ENCODE measurements around the gene PWWP2A.
"Not testable (repeated sequence)": the region's sequence is repeated elsewhere in the genome, so short reads cannot be mapped to it uniquely, and the experiment has no call there.

Gene PWWP2A

GRCh38 chr5:160119142-160119904, at the start of gene PWWP2A:
PWWP2A (minus strand) TSS chr5:160119450; CDS start chr5:160119388, 62 bp downstream.
- DNase-seq (ENCODE audit: low read depth): peak; percentile 100

DNA sequence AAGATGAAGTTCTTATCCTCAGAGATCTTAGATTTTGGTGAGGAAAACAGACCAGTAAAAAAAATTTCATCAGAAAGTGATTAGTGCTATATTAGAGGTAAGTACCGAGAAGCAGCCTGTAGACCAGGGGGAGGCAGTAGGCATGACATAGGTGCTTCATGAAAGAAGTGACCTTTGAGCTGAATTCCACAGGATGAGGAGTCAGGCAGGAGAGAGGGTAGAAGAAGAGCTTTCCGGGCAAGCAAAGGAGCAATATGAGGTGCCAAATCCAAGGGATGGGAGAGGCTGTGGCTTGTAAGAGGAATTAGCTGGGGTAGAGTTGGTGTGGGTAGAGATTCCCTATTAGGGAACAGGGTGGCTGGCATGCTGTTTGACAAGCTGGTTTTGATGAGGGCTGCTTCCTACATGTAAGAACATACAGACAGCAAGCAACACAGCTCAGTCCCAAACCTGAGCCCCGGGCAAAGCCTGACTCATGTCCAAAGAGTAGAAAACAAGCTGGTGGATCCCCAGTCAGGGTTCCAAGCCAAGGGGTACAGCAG, 48.4 kb upstream of the PWWP2A start:
- no peak for DNase-seq (ENCODE audit: low read depth)

DNA sequence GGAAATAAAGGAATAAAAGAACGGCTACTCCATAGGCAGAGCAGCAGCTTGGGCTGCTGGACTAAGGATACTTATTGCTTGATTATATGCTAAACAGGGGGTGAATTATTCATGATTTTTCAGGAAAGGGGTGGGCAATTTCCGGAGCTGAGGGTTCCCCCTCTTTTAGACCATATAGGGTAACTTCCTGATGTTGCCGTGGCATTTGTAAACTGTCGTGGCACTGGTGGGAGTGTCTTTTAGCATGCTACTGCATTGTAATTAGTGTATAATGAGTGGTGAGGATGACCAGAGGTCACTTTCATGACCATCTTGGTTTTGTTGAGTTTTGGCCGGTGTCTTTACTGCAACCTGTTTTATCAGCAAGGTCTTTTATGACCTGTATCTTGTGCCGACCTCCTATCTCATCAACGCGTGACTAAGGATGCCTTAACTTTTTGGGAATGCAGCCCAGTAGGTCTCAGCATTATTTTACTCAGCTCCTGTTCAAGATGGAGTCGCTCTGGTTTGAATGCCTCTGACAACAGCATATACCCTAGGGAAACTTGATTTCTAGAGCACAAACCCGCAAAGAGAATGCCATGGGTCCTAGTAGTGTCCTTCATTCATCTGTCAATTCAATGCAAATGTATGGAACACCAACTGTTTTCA, 47.8 kb upstream of the PWWP2A start:
- DNase-seq (ENCODE audit: low read depth): no peak

DNA sequence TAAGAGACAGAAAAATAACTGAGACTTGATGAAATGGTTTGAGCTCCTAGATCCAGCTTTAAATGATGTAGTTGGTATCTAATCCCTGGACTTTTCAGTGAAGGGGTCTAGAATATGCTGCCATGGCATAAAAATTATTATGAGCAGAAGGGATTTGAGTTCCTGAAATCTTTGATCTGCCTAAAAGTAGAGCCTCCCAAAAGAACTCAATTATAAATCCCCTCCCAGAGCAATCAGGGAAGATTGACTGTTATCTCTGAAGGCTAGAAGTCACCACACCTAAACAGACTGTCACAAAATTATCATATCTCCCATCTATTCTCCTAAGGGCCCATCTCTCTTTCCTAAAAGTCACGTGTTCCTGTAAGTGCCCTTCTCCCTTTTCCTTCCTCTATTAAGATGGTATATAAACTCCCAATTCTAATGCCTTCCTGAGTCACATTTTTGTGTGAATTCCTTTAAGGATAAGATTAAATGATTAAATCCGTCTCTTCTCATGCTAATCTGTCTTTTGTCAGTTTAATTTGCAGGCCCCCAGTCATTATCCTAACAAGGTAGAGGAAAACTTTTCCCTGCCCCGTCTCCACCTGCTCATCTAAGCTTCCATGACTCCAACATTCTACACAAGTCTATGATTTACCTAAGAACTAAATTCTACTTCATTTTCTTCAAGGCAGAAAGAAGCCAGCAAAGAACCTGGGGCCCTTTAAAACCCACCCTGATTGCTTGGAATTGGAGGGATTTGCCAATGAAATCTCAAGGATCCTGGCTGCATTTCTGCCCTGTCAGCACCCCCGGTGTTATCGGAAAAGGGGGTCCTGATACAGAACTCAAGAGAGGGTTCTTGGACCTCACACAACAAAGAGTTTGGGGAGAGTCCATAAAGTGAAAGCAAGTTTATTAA, 47.1 kb upstream of the PWWP2A start:
- DNase-seq (ENCODE audit: low read depth): no peak

DNA sequence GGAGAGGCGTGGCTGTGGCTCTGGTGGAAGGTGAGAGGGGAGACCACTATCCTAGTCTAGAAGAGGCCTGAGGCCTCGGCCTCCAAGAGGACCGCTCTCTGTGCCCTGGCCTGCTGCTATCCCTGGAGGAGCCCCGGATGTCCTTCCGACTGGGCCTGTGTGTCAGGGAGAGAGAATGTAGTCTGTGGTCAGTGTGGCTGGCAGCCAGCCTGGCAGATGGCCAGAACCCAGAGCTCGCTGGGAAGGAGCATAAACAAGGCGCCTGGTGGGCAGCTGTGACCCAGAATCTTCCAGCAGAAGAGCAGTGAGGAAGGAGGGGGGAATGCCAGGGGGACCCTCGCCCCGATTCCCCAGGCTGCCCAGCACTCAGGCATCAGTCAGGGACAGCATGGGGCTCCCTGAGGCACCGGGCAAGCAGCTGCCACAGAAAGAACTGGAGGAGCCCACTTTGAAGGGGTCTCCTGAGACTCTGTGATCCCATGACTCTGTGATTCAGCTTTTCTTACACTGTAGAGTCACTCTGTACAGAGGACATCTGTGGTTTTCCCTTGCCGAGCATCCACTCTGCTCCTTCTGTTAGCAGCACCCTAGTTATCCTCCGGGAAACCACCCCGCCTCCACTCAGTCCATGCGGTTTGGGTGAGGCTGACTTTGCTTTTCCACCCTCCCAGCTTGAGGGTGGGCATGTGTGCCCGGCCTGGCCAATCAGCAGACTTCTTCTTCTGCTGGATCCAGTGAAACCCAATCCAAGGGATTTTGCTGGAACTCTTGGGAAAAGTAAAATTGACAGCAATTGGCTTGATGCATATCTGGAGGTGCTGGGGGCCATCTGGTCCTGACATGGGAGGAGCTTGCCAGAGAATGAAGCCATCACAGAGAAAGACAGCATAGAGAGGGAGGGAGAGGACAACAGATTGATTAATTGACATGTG, 46.2 kb upstream of the PWWP2A start:
- DNase-seq (ENCODE audit: low read depth): peak; percentile 97

DNA sequence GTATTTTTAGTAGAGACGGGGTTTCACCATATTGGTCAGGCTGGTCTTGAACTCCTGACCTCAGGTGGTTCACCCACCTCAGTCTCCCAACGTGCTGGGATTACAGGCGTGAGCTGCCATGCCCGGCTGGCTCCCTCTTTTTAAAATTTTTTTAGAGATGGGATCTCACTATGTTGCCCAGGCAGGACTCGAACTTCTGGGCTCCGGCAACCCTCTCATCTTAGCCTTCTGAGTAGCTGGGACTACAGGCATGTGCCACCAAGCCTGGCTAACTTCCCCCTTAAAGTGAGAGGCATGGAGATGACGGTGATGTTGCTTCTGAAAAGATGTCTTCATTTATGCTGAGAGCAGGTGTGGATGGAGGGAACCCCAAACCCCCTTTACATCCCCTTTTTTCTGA, 43.7 kb upstream of the PWWP2A start:
- no peak for DNase-seq (ENCODE audit: low read depth)

DNA sequence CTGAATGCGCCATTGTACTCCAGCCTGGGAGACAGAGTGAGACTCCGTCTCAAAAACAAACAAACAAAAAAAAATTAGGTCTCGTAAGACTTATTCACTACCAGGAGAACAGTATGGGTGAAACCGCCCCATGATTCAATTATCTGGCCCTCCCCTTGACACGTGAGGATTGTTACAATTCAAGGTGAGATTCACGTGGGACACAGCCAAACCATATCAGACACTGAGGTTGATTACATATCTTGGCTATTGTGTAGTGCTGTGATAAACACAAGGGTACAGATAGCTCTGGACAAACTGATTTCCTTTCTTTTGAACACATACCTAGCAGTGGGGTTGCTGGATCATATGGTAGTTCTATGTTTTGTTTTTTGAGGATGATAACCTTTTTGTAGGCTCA, 42.4 kb upstream of the PWWP2A start:
- no peak for DNase-seq (ENCODE audit: low read depth)

- DNase-seq (ENCODE audit: low read depth): not testable (repeated sequence)
Measured at GRCh38 chr5:160160875-160161274, 41.6 kb upstream of the PWWP2A start.

GRCh38 chr5:160159991-160160792, 40.9 kb upstream of the PWWP2A start:
- DNase-seq (ENCODE audit: low read depth): no peak

DNA sequence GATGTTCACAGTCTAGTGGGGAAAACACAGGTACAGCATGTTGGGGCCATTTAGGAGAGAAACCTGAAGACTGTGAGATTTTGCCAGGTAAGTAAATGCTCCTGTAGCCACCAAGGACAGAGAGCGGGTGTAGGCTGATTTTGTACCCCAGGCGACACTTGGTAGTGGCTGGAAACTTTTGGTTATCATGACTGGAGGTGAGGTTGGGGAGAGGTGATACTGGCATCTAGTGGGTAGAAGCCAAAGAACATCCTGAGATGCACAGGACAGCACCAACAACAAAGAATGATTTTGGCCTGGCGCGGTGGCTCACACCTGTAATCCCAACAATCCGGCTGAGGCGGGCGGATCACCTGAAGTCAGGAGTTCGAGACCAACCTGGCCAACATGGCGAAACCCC, 38.8 kb upstream of the PWWP2A start:
- no peak for DNase-seq (ENCODE audit: low read depth)

DNA sequence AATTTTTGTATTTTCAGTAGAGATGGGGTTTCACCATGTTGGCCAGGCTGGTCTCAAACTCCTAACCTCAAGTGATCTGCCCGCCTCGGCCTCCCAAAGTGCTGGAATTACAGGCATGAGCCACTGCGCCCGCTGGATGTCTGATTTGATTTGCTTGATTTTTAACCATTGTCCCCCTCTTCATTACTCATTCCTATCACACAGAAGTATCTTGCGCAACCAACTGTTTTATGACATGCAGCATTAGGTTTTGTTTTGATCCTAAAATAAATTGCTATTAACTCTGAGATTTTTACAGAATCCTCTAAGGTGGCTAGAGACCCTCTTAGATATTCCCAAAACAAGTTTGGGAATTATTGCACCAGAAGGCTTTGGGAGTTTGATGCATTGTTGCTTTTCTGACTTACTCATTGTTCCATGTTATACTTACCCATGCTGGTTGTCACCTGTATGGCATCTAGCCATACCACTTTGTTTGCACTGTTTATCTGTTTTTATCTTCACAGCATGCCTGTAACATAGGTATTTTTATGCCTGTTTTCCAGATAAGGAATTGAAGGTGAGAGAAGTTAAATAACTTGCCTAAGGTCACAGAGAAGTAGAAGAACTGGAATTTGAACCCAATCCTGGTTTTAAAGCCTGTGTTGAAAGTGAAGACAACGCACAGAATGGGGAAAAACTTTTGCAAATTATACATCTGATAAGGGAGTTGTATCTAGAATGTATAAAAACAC, 35.9 kb upstream of the PWWP2A start:
- no peak for DNase-seq (ENCODE audit: low read depth)

GRCh38 chr5:160152901-160153300, 33.7 kb upstream of the PWWP2A start:
- no peak for DNase-seq (ENCODE audit: low read depth)

- no peak for DNase-seq (ENCODE audit: low read depth)
Measured at GRCh38 chr5:160152287-160152686, 33.0 kb upstream of the PWWP2A start.

GRCh38 chr5:160151017-160151416, 31.8 kb upstream of the PWWP2A start:
- DNase-seq (ENCODE audit: low read depth): no peak

DNA sequence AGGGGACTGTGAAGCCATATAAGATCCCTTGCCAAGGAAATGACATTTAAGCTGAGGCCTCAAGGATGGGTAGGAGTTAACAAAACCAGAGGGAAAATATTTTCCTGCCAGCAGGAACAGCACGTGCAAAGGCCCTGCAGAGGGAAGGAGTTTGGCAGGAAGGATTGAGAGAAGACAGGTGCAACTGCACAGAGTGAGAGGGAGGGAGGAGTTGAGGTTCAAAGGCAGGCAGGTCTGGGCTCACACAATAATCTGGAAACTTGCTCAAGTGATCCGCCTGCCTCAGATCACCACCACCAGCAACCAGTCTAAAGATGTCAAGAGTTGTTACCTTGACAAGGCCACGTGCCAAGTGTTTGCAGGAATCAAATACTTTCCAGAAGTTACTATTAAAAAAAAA, 31.1 kb upstream of the PWWP2A start:
- DNase-seq (ENCODE audit: low read depth): no peak

DNA sequence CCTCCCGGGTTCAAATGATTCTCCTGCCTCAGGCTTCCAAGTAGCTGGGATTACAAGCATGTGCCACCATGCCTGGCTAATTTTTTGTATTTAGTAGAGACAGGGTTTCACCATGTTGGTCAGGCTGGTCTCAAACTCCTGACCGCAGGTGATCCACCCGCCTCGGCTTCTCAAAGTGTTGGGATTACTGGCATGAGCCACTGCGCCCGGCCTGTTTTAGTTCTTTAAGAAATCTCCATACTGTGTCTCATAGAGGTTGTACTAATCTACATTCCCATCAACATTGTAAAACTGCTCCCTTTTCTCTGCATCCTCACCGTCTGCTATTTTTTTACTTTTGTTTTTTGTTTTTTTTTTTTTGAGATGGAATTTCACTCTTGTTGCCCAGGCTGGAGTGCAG, 25.2 kb upstream of the PWWP2A start:
- not testable (repeated sequence) for DNase-seq (ENCODE audit: low read depth)

DNA sequence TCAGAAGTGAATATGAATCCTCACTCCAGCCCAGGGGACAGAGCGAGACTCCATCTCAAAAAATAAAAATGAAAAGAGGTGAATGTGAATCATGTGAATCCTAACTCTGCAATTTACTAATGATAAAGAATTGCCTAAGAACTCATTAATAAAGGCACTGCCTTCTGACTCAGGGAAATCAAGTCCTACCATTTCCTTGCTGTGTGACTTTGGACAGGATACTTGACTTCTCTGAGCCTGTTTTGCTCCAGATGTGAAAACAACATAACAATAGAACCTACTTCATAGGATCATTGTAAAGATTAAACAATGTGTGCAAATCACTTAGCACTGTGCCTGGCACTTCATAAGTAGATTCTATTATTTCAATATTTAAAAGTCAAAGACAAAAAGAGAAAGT, 15.1 kb upstream of the PWWP2A start:
- DNase-seq (ENCODE audit: low read depth): no peak

DNA sequence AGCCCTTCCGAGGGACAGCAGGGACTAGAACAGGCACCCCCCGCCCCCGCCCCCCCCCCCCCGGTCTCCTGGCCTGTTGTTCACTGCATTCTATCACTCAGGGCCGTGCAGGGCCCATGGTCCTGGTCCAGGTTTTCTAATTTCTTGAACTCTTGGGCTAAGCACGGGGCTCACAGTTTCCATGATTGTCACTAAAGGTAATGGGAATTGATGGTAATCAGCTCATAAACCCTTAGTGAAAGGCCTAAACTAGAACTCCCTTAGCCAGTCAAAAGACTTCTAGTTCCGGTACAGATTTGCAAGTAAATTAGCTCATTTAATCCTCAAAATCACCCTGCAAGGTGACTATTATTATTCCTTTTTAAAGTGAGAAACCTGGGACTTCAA, 14.7 kb upstream of the PWWP2A start:
- DNase-seq (ENCODE audit: low read depth): no peak

GRCh38 chr5:160133071-160133917, 14.0 kb upstream of the PWWP2A start:
- DNase-seq (ENCODE audit: low read depth): peak; percentile 20
